ENCODE results near the gene TXNDC5. TPM values are rescaled to one million over a fixed set of nuclear protein-coding genes. Genes with fewer than 3 reads are reported as not detected.
A peak's percentile ranks its signal among the peaks of the same experiment; 100 is the strongest.

The TXNDC5 gene
- total and polyA plus RNA-seq, 2 of the 13 experiments (the other 11 are each of a cell fraction or from before 2014, with no cell fraction given): 287 to 578 TPM

GRCh38 chr6:7879579-7879978 is 31.0 kb downstream of the TXNDC5 start:
- 97% methylated on average over 6 of the region's 6 CpGs for WGBS (ENCODE audit: low lambda C conversion rate)

GRCh38 chr6:7879043-7879442 is 31.5 kb downstream of the TXNDC5 start:
- DNase-seq (ENCODE audit: low spot score) (no peak), ATAC-seq (peak; percentile 13), FAIRE-seq (no peak)
- BruUV-seq (replicated peaks): no TSS peak
- no peak overlapping the region for H3K9ac ChIP-seq (ENCODE audit: insufficient read depth, low read depth, low read length)
- H3K9me3 ChIP-seq (ENCODE audit: low read length): no peaks in the 10 kb centered on the region
- no peaks in the 10 kb centered on the region for H3K79me2 ChIP-seq (ENCODE audit: insufficient read depth, low read length)
- POLR2A ChIA-PET: no interaction called here
- no peak overlapping the region for H3K4me3 ChIP-seq (replicated peaks in 1 of 3; ENCODE audit: insufficient read depth in 1 of 3, low read depth in 2 of 3, low read length in 3 of 3)
- CTCF ChIA-PET (ENCODE audit: low intra/inter-chr PET ratio, low total read pairs): no interaction called here
- H3K4me2 ChIP-seq (ENCODE audit: low read depth, low read length): no peak overlapping the region
- H3K27me3 ChIP-seq (ENCODE audit: control insufficient read depth in 1 of 2, insufficient read depth in 2 of 2, low read length in 2 of 2): no peaks in the 10 kb centered on the region; a peak in 1 of 5 replicates
- H4K20me1 ChIP-seq (ENCODE audit: insufficient read depth, low read length): peaks cover 9% of the 10 kb centered on the region; the same call in 1 of the 2 replicates
- in situ Hi-C loops (cut with HindIII; ENCODE audit: extremely low pct_ligation_motif_present, low pct_unique_long_range_greater_than_20kb) (no loop called here), intact Hi-C loops (cut with micrococcal nuclease; ENCODE audit: unreplicated experiment) (no loop called here)
- no peak for TF ChIP-seq ZNF331 (CRISPR knock-in tag; IDR thresholded peaks at IDR 0.05)
- WGBS (ENCODE audit: low lambda C conversion rate): 93% methylated on average over 2 of the region's 2 CpGs
- H3K4me1 ChIP-seq (ENCODE audit: insufficient read depth, low read length): peaks cover 22% of the 10 kb centered on the region
- H3K27ac ChIP-seq (ENCODE audit: extremely low read length, insufficient read depth, low read length): no peak overlapping the region
- no peak overlapping the region for H2AFZ ChIP-seq (ENCODE audit: low read length)
- peaks cover 16 to 35% of the 10 kb centered on the region in 2 experiments for H3K36me3 ChIP-seq (replicated peaks in 1 of 2; ENCODE audit: control insufficient read depth in 1 of 2, insufficient read depth in 2 of 2, low read length in 2 of 2)

More at GRCh38 chr6:7879579-7879978, 31.0 kb downstream of the TXNDC5 start:
- H4K20me1 ChIP-seq (ENCODE audit: insufficient read depth, low read length): peaks cover 9% of the 10 kb centered on the region; the same call in 1 of the 2 replicates
- H2AFZ ChIP-seq (ENCODE audit: low read length): no peak overlapping the region
- ATAC-seq (no peak), FAIRE-seq (no peak), DNase-seq (ENCODE audit: low spot score) (no peak)
- peaks cover 21 to 40% of the 10 kb centered on the region in 2 experiments for H3K36me3 ChIP-seq (replicated peaks in 1 of 2; ENCODE audit: control insufficient read depth in 1 of 2, insufficient read depth in 2 of 2, low read length in 2 of 2)
- no peak for TF ChIP-seq TCF7L2 (IDR thresholded peaks at IDR 0.05; ENCODE audit: low read depth, low read length)
- peak in 1 of 2 experiments; percentile 21; a peak in 1 of 4 replicates for TF ChIP-seq POLR2A (IDR thresholded peaks at IDR 0.05; ENCODE audit: insufficient read depth in 1 of 2, low read depth in 2 of 2, low read length in 2 of 2)
- TF ChIP-seq ZNF446 (CRISPR knock-in tag; IDR thresholded peaks at IDR 0.05): no peak
- TF ChIP-seq CREBL2 (CRISPR knock-in tag; IDR thresholded peaks at IDR 0.05; ENCODE audit: borderline replicate concordance): no peak
- no peak for TF ChIP-seq NONO (IDR thresholded peaks at IDR 0.05)
- TF ChIP-seq NONO (CRISPR knock-in tag; conservative IDR thresholded peaks at IDR 0.05): peak; percentile 32; the same call in 1 of the 2 replicates
- no peak overlapping the region for H3K9ac ChIP-seq (ENCODE audit: insufficient read depth, low read depth, low read length)
- no peaks in the 10 kb centered on the region for H3K27me3 ChIP-seq (ENCODE audit: control insufficient read depth in 1 of 2, insufficient read depth in 2 of 2, low read length in 2 of 2)
- in situ Hi-C loops (cut with HindIII; ENCODE audit: extremely low pct_ligation_motif_present, low pct_unique_long_range_greater_than_20kb): no loop called here
- no peak overlapping the region for H3K4me3 ChIP-seq (replicated peaks in 1 of 3; ENCODE audit: insufficient read depth in 1 of 3, low read depth in 2 of 3, low read length in 3 of 3)
- POLR2A ChIA-PET: no interaction called here
- no peak overlapping the region for H3K4me2 ChIP-seq (ENCODE audit: low read depth, low read length)
- H3K27ac ChIP-seq (ENCODE audit: extremely low read length, insufficient read depth, low read length): no peak overlapping the region
- H3K4me1 ChIP-seq (ENCODE audit: insufficient read depth, low read length): peaks cover 28% of the 10 kb centered on the region
- no peaks in the 10 kb centered on the region for H3K79me2 ChIP-seq (ENCODE audit: insufficient read depth, low read length)
- CTCF ChIA-PET (ENCODE audit: low intra/inter-chr PET ratio, low total read pairs): no interaction called here
- intact Hi-C loops (cut with micrococcal nuclease; ENCODE audit: unreplicated experiment): no loop called here
- no TSS peak for BruUV-seq (replicated peaks)
- H3K9me3 ChIP-seq (ENCODE audit: low read length): no peaks in the 10 kb centered on the region

All from HepG2 (cell line).